ENCODE data around the gene RTN3. TPM values are rescaled to one million over a fixed set of nuclear protein-coding genes. Genes with fewer than 3 reads are reported as not detected.
"Not testable (repeated sequence)": the region's sequence is repeated elsewhere in the genome, so short reads cannot be mapped to it uniquely, and the experiment has no call there.

Gene RTN3, protein sequence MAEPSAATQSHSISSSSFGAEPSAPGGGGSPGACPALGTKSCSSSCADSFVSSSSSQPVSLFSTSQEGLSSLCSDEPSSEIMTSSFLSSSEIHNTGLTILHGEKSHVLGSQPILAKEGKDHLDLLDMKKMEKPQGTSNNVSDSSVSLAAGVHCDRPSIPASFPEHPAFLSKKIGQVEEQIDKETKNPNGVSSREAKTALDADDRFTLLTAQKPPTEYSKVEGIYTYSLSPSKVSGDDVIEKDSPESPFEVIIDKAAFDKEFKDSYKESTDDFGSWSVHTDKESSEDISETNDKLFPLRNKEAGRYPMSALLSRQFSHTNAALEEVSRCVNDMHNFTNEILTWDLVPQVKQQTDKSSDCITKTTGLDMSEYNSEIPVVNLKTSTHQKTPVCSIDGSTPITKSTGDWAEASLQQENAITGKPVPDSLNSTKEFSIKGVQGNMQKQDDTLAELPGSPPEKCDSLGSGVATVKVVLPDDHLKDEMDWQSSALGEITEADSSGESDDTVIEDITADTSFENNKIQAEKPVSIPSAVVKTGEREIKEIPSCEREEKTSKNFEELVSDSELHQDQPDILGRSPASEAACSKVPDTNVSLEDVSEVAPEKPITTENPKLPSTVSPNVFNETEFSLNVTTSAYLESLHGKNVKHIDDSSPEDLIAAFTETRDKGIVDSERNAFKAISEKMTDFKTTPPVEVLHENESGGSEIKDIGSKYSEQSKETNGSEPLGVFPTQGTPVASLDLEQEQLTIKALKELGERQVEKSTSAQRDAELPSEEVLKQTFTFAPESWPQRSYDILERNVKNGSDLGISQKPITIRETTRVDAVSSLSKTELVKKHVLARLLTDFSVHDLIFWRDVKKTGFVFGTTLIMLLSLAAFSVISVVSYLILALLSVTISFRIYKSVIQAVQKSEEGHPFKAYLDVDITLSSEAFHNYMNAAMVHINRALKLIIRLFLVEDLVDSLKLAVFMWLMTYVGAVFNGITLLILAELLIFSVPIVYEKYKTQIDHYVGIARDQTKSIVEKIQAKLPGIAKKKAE
- 10 to 100 TPM; 47.8 to 87.9 (median 62.6) TPM for polyA plus RNA-seq

- Mint-ChIP-seq H3K36me3 (no peaks in the 10 kb centered on the region), H3K4me3 (peak within 1 kb of the TSS; percentile 88 to 99 (median 91)), H3K27me3 (ENCODE audit: low read depth in 3 of 3) (peaks cover 6 to 7% (median 7%) of the 10 kb centered on the region in 3 donors), H3K4me1 (peaks cover 23 to 29% of the 10 kb centered on the region in 2 donors), H3K27ac (peak within 1 kb of the TSS; percentile 63 to 95 (median 84)), H3K9me3 (no peaks in the 10 kb centered on the region)
- peak; percentile 98 to 99 (median 99) for DNase-seq
Measured at GRCh38 chr11:63681321-63682065, at the start of gene RTN3. Gene RTN3, plus strand, starts transcription at chr11:63681500. Its CDS starts 137 bp downstream, at chr11:63681637.

DNA sequence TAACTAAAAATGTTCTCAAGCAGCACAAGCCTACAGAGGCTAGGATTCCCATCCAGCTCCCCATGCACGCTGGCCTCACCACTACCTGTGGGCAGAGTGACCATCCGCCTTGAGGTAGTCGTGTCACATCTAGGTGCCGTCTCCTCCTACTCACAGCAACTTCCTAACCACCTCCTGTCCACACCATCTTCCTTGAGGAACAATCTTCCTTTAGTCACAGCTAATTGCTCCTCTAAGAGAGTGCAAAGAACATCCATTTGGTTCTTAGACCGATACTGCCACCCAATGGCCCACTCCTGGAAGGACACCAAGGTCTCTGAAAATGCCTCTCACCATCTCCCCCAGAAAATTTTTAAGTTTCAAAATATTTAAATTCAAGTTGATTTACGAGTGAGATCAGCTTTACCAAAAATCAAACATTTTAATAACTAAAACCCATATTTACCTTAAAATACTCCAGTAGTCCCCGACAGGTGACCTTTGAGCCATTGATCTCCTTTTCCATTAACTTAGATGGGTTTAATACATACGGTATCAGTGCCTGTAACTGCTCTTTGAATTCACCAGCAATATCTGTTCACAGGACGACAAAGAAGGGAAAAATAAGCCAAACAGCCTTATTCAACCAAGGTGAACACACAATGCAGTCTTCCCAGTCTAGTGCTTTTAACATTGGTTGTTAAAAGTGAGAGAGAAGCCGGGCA is 45.4 kb upstream of the RTN3 start:
- Mint-ChIP-seq H3K4me1 (peaks cover 3 to 6% of the 10 kb centered on the region in 2 donors), H3K36me3 (peaks cover 19 to 26% (median 22%) of the 10 kb centered on the region in 3 donors), H3K27me3 (ENCODE audit: low read depth in 3 of 3) (no peaks in the 10 kb centered on the region), H3K4me3 (no peak overlapping the region), H3K27ac (peak overlapping the region in 4 of 6 donors; percentile 1 to 31 (median 14)), H3K9me3 (no peaks in the 10 kb centered on the region)
- peak; percentile 58 to 70 (median 63) for DNase-seq

GRCh38 chr11:63638436-63638835 is 42.9 kb upstream of the RTN3 start:
- H3K4me3 Mint-ChIP-seq; H3K27me3 Mint-ChIP-seq (ENCODE audit: low read depth in 3 of 3); H3K9me3 Mint-ChIP-seq; H3K27ac Mint-ChIP-seq; DNase-seq: not testable (repeated sequence)
- Mint-ChIP-seq H3K4me1 (peaks cover 16 to 24% of the 10 kb centered on the region in 2 donors), H3K36me3 (peaks cover 11 to 27% (median 22%) of the 10 kb centered on the region in 3 donors)

DNA sequence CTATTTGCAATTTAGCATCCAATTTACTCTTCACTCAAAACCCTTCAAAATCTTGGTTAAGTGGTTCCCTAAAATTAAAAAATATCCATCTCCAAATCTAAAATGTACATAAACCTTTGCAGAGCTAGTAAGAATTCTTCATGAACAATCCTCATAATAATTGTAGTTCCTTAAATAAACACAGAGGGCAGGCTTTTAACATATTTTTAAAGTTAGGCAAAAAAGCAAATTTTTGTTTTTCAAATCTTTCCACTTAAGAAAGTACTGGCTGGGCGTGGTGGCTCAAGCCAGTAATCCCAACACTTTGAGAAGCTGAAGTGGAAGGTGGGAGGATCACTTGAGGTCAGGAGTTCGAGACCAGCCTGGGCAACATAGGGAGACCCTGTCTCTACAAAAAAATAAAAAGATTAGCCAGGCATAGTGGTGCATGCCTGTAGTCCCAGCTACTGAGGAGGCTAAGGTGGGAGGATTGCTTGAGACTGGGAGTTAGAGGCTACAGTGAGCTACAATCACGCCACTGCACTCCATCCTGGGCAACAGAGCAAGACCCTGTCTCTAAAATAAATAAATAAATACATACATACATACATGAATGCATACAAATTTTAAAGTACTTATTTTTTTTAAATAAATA is 42.0 kb upstream of the RTN3 start:
- Mint-ChIP-seq H3K27me3 (ENCODE audit: low read depth in 3 of 3) (no peaks in the 10 kb centered on the region), H3K9me3 (no peaks in the 10 kb centered on the region), H3K27ac (peak overlapping the region in 3 of 6 donors; percentile 0 to 48 (median 46)), H3K4me3 (no peak overlapping the region), H3K4me1 (peaks cover 16 to 24% of the 10 kb centered on the region in 2 donors), H3K36me3 (peaks cover 17 to 34% (median 22%) of the 10 kb centered on the region in 3 donors)
- DNase-seq, result peak in 1 of 3 donors; percentile 17

- Mint-ChIP-seq H3K27me3 (ENCODE audit: low read depth in 3 of 3) (peaks cover 0 to under 1% (median 0%) of the 10 kb centered on the region in 3 donors), H3K36me3 (peaks cover 16 to 36% (median 17%) of the 10 kb centered on the region in 3 donors), H3K4me3 (no peak overlapping the region), H3K27ac (peak overlapping the region in 5 of 6 donors; percentile 26 to 76 (median 67)), H3K4me1 (peaks cover 13 to 18% of the 10 kb centered on the region in 2 donors), H3K9me3 (no peaks in the 10 kb centered on the region)
- DNase-seq, result no peak
Measured at GRCh38 chr11:63641727-63642126, 39.6 kb upstream of the RTN3 start.

- H3K27ac Mint-ChIP-seq, result no peak overlapping the region
- H3K4me3 Mint-ChIP-seq, result no peak overlapping the region
- H3K9me3 Mint-ChIP-seq, result no peaks in the 10 kb centered on the region
- no peak for DNase-seq
- H3K27me3 Mint-ChIP-seq (ENCODE audit: low read depth in 3 of 3), result peaks cover 0 to 2% (median 0%) of the 10 kb centered on the region in 3 donors
- H3K4me1 Mint-ChIP-seq, result peaks cover 13 to 18% of the 10 kb centered on the region in 2 donors
- H3K36me3 Mint-ChIP-seq, result peaks cover 17 to 47% (median 19%) of the 10 kb centered on the region in 3 donors
Measured at GRCh38 chr11:63643205-63643604, 38.1 kb upstream of the RTN3 start.

DNA sequence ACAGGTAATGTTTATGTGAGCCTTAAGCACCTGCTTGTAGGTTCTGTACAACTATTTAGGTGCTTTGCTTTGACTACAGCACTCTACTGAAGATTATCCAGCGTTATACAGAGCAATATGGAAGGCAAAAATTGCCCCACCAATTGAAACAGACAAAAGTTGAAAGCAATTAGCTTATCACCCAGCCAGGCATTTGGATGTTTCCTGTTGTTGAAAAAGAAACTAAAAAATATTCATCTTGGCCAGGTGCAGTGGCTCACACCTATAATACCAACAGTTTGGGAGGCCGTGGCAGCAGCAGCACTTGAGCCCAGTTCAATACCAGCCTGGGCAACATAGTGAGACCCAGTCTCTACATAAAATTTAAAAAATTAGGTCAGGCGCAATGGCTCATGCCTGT is 28.6 kb upstream of the RTN3 start:
- H3K27ac Mint-ChIP-seq, result no peak overlapping the region
- DNase-seq, result no peak
- H3K36me3 Mint-ChIP-seq, result peaks cover 22 to 33% (median 23%) of the 10 kb centered on the region in 3 donors
- peaks cover 0 to 2% (median 0%) of the 10 kb centered on the region in 3 donors for H3K27me3 Mint-ChIP-seq (ENCODE audit: low read depth in 3 of 3)
- H3K9me3 Mint-ChIP-seq, result no peaks in the 10 kb centered on the region
- peaks cover 3 to 11% of the 10 kb centered on the region in 2 donors for H3K4me1 Mint-ChIP-seq
- no peak overlapping the region for H3K4me3 Mint-ChIP-seq

DNA sequence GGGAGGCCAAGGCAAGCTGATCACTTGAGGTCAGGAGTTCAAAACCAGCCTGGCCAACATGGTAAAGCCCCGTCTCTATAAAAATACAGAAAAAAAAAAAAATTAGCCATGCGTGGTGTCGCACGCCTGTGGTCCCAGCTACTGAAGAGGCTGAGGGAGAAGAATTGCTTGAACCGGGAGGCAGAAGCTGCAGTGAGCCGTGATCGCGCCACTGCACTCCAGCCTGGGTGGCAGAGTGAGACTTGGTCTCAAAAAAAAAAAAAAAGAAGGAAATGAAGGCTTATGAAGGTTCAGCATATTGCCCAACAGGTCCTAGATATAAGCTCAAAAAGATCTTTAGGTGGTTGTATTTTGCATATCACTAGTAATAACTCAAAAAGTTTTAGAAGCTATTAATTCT is 20.3 kb upstream of the RTN3 start:
- Mint-ChIP-seq H3K27ac (no peak overlapping the region), H3K27me3 (ENCODE audit: low read depth in 3 of 3) (no peaks in the 10 kb centered on the region), H3K4me1 (peaks cover 39 to 57% of the 10 kb centered on the region in 2 donors), H3K36me3 (peaks cover 0 to 5% (median 3%) of the 10 kb centered on the region in 3 donors), H3K4me3 (peak overlapping the region in 1 of 5 donors; percentile 27), H3K9me3 (no peaks in the 10 kb centered on the region)
- DNase-seq, result no peak

- no peak for DNase-seq
- no peak overlapping the region for H3K27ac Mint-ChIP-seq
- peaks cover 48 to 62% of the 10 kb centered on the region in 2 donors for H3K4me1 Mint-ChIP-seq
- no peak overlapping the region for H3K4me3 Mint-ChIP-seq
- no peaks in the 10 kb centered on the region for H3K27me3 Mint-ChIP-seq (ENCODE audit: low read depth in 3 of 3)
- no peaks in the 10 kb centered on the region for H3K36me3 Mint-ChIP-seq
- no peaks in the 10 kb centered on the region for H3K9me3 Mint-ChIP-seq
Measured at GRCh38 chr11:63663809-63664208, 17.5 kb upstream of the RTN3 start.

DNA sequence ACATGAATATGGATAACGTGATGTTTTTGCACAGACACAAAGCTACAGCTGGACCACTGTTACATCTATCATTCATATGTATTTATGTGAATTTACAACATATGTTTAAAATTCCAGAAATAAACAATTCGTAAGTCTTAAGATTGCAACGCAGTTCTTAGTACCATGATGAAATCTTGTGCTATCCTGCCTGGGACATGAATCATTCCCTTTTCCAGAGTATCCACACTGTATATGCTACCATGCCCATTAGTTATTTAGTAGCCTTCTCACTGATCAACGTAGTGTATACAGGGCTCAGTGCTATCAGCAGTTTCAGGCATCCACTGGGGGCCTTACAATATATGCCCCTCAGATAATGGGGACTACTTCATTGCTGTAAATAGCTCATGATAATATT is 14.4 kb upstream of the RTN3 start:
- no peak overlapping the region for H3K27ac Mint-ChIP-seq
- peaks cover 0 to under 1% (median 0%) of the 10 kb centered on the region in 3 donors for H3K27me3 Mint-ChIP-seq (ENCODE audit: low read depth in 3 of 3)
- peaks cover 38 to 50% of the 10 kb centered on the region in 2 donors for H3K4me1 Mint-ChIP-seq
- DNase-seq, result no peak
- no peak overlapping the region for H3K4me3 Mint-ChIP-seq
- no peaks in the 10 kb centered on the region for H3K36me3 Mint-ChIP-seq
- no peaks in the 10 kb centered on the region for H3K9me3 Mint-ChIP-seq

DNA sequence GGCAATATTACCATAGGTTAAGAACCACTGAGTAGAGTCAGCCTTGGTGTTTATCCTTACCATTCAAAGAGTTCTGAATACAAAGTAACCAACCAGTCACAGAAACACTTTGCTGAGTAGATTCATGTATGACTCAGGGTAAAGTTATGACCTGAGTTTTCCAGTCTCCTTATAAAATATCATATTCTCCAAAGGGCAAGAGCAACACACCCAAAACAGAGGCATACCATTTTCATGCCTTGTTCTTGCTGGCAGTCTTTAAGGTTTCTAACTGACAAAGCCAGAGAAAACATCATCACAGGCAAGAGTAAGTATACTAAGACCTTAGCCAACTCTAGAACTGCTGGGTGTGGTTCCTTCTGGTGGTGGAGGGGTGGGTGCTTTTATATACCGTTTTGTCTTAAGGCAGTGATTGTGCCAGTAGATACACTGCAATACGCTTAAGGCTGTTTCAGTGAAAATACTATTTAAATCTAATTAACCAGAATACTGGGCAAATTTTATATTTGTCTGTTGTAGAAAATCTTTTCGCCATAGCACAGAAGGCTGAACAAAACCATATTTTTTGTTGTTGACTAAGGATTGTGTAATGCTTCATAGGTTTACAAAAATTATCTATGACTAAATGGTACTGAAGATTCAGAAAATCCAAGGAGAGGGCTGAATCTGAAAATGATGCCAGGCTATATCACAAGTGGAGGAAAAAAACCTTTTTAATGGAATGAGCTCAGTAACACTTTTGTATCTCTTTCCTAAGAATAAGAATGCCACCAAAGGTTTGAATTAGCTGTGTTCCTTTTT is 13.1 kb upstream of the RTN3 start:
- no peak for DNase-seq
- Mint-ChIP-seq H3K4me3 (peak overlapping the region in 3 of 5 donors; percentile 1 to 27 (median 21)), H3K4me1 (peaks cover 36 to 57% of the 10 kb centered on the region in 2 donors), H3K27me3 (ENCODE audit: low read depth in 3 of 3) (peaks cover 0 to 3% (median 0%) of the 10 kb centered on the region in 3 donors), H3K36me3 (no peaks in the 10 kb centered on the region), H3K9me3 (no peaks in the 10 kb centered on the region), H3K27ac (peak overlapping the region in 1 of 6 donors; percentile 63)

All from immature natural killer cell (primary cell).